Ovary (tissue), 9 donors: ENCODE results near the gene CRYBG2. TPM values are rescaled to one million over a fixed set of nuclear protein-coding genes. Genes with fewer than 3 reads are reported as not detected.
"Not testable (repeated sequence)": the region's sequence is repeated elsewhere in the genome, so short reads cannot be mapped to it uniquely, and the experiment has no call there.

Experiments used
- DNase-seq, 5 donors: peaks; one replicate each; pipeline ENCODE4 v3.0.0-alpha.2; 2019 to 2020
- H3K27ac ChIP-seq, 2 donors: fragments of 200-600 bp; one replicate each; pipeline versions ENCODE4 v1.5.1 to v1.8.0; 2019 to 2022
- H3K27me3 ChIP-seq: fragments of 200-600 bp; one replicate; pipeline ENCODE4 v1.8.0; 2022
- H3K36me3 ChIP-seq: fragments of 200-600 bp; sonication (generic); one replicate; pipeline ENCODE4 v1.5.1; 2019
- H3K4me1 ChIP-seq: one replicate; pipeline ENCODE4 v1.8.1; 2013; ENCODE audit warnings: mild to moderate bottlenecking, moderate library complexity; ENCODE audit not compliant: insufficient read depth
- H3K4me3 ChIP-seq: fragments of 200-600 bp; sonication (generic); one replicate; pipeline ENCODE4 v1.5.1; 2017
- H3K9me3 ChIP-seq, 2 donors: fragments of 200-600 bp in 1 of 2; sonication (generic) in 1 of 2; one replicate each; pipeline versions ENCODE4 v1.5.1 to v1.8.1; 2013 to 2019; ENCODE audit warnings: mild to moderate bottlenecking in 1 of 2, moderate library complexity in 1 of 2
- EP300 ChIP-seq: sonication (generic); formaldehyde crosslinking; IDR thresholded peaks from one replicate; pipeline ENCODE4 v1.6.1; 2017; ENCODE audit warnings: antibody characterized with exemption
- POLR2A ChIP-seq: fragments of 450-650 bp; IDR thresholded peaks from one replicate; pipeline ENCODE4 v1.6.1; 2017; ENCODE audit warnings: antibody characterized with exemption, mild to moderate bottlenecking, moderate library complexity
- WGBS, 3 donors: extraction: QIAGEN DNeasy Blood & Tissue Kit in 1 of 3; methylation state at CpG; one replicate each; pipeline versions ENCODE4 v1.1.5 to v1.1.7; 2013 to 2017; 5-methylcytosine and 5-hydroxymethylcytosine counted together
- intact Hi-C, 4 donors: fragments of 100-400 bp; cut with DNase I; formaldehyde crosslinking; loops; one replicate each; pipeline versions ENCODE4 v1.11.0 to v1.15.1; 2022 to 2023
- polyA plus RNA-seq, 2 donors: library from polyadenylated mRNA; stranded (reverse); fragments of 200-250 nt in 1 of 2; fragments of 350-450 nt in 1 of 2; fragmentation: Illumina TruSeq in 1 of 2; extraction: RNeasy Lipid Tissue Mini Kit (QIAGEN cat#74804) in 1 of 2; gene quantifications; one replicate each; pipeline ENCODE4 v1.2.3, GENCODE V29; 2013 to 2014
- total RNA-seq, 7 donors: library from RNA; depleted of rRNA in 2 of 7; stranded (reverse); fragments of >200 nt in 2 of 7; fragmentation: NEBNext Ultra II Directional in 3 of 7; extraction: Animal tissue kit (Norgen Biotek cat#: 25700) in 3 of 7; gene quantifications; one replicate each; pipeline versions ENCODE4 v1.1.0 to v1.2.4, GENCODE V29; 2016 to 2023
- TF ChIP-seq, protein P1 (sequence below), 3 donors: fragments of 450-650 bp in 2 of 3; fragments of 200-600 bp in 1 of 3; IDR thresholded peaks; one replicate each; pipeline versions ENCODE4 v1.5.1 to v1.8.0; 2016 to 2022; ENCODE audit warnings: antibody characterized with exemption in 3 of 3, mild to moderate bottlenecking in 1 of 3
- donor health status: DM: no; HTN: no; CAD: no; lungs with moderate emphysema.
- donor health status: DM: no; HTN: no; CAD: no.
- donor health status: Bipolar disorder and iron deficiency.
- donor health status: DM: yes; HTN: yes; CAD: no.
- donor health status: DM: no; HTN: no; CAD: no.
- donor health status: DM: yes; HTN: yes; CAD: no.

CRYBG2 gene
- total and polyA plus RNA-seq, 9 donors = 0.11 to 2.3 (median 0.23) TPM; not detected in 6

DNA sequence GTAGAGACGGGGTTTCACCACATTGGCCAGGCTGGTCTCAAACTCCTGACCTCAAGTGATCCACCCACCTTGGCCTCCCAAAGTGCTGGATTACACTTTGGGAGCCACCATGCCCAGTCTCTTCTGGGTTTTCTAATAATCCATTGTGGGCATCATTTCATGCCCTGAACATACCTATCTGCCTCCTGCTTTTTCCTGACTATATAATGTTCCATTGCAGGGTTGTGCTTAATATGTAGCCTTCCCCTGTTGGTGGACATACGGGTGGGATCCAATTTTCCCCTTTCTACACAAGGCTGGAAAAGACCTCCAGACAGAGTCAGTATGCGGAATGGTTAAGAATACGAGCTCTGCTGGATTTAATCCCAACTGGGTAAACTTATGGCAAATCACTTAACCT is 22.1 kb upstream of the CRYBG2 start:
- no peaks in the 10 kb centered on the region for H3K36me3 ChIP-seq
- DNase-seq = no peak
- no peaks in the 10 kb centered on the region for H3K4me1 ChIP-seq
- H3K9me3 ChIP-seq = no peaks in the 10 kb centered on the region
- no peak overlapping the region for H3K27ac ChIP-seq
- intact Hi-C loops = no loop called here
- TF ChIP-seq EP300 (no peak), POLR2A (no peak)
- TF ChIP-seq, protein P1, sequence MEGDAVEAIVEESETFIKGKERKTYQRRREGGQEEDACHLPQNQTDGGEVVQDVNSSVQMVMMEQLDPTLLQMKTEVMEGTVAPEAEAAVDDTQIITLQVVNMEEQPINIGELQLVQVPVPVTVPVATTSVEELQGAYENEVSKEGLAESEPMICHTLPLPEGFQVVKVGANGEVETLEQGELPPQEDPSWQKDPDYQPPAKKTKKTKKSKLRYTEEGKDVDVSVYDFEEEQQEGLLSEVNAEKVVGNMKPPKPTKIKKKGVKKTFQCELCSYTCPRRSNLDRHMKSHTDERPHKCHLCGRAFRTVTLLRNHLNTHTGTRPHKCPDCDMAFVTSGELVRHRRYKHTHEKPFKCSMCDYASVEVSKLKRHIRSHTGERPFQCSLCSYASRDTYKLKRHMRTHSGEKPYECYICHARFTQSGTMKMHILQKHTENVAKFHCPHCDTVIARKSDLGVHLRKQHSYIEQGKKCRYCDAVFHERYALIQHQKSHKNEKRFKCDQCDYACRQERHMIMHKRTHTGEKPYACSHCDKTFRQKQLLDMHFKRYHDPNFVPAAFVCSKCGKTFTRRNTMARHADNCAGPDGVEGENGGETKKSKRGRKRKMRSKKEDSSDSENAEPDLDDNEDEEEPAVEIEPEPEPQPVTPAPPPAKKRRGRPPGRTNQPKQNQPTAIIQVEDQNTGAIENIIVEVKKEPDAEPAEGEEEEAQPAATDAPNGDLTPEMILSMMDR (IDR thresholded peaks at IDR 0.05) = no peak
- H3K27me3 ChIP-seq = no peaks in the 10 kb centered on the region
- H3K4me3 ChIP-seq = no peak overlapping the region
- 90 to 93% (median 92%) methylated on average over 4 of the region's 4 CpGs for WGBS, 3 donors

DNA sequence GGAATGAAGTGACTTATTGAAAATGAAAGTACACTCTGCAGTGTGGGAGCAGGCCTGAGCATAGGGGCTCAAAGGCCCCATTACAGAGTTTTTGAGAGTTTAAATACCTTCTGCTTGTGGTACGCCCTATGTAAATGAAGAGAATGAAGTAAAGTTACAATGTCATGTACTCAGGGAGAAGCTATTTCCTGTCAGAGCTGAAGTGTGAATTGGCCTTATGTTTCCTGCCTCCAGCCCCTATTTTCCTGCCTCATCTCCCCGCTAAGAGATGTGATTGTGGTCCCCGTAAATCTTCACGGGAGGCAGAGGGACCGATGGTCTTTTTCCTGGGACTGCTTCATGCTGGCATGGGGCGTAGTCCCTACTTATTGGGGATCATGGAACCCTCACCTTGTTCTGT is 21.2 kb upstream of the CRYBG2 start:
- intact Hi-C loops = no loop called here
- Histone ChIP-seq H3K27ac (no peak overlapping the region), H3K4me3 (no peak overlapping the region), H3K4me1 (no peaks in the 10 kb centered on the region), H3K27me3 (no peaks in the 10 kb centered on the region), H3K9me3 (peaks cover 0 to 4% of the 10 kb centered on the region in 2 donors), H3K36me3 (no peaks in the 10 kb centered on the region)
- TF ChIP-seq POLR2A (no peak), EP300 (no peak)
- TF ChIP-seq, protein P1 (IDR thresholded peaks at IDR 0.05) = no peak
- whole genome bisulfite sequencing, 3 donors = 58 to 69% (median 67%) methylated on average over 6 of the region's 6 CpGs
- no peak for DNase-seq

DNA sequence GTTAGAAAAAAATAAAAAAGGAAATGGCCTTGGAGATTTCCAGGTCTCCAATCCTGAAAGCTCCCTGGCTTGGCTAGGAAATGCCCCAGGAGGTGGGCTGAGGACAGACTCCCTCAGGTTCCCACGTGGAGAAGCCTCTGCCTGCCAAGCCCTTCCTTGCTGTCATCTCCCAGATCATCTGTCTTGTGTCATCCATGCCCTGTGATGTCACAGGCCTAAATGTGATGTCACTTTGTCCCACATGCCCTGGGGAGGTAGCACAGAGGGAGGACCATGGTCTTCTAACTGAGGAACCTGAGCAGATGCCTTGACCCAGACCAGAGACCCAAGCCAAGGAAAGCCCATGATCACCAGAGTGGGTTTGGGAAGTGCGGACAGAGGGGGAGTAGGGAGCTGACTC is 20.4 kb upstream of the CRYBG2 start:
- H3K9me3 ChIP-seq, H3K27me3 ChIP-seq, H3K27ac ChIP-seq, H3K4me3 ChIP-seq, H3K36me3 ChIP-seq, H3K4me1 ChIP-seq, DNase-seq, intact Hi-C loops: not testable (repeated sequence)
- 42 to 45% (median 44%) methylated on average over 2 of the region's 2 CpGs for WGBS, 3 donors

DNA sequence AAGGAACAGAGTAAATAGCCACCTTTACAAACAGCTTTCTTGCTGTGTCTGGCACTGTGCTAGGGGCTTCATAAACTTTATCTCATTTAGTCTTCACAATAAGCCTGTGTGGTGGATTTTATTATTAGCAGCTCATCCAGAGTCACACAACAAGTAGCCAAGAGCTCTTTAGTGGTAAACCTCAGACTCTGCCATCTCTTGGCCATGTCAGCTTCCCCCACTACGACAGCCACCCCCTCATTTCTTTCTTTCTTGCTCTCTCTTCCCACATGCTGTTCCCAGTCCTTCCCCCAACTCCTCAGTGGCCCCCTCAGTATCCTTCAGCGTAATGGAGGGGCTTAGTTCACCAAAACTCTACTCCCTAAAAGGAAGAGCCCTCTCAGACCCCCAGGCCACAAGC is 19.9 kb upstream of the CRYBG2 start:
- no peak overlapping the region for H3K4me3 ChIP-seq
- TF ChIP-seq POLR2A = no peak
- TF ChIP-seq, protein P1 (IDR thresholded peaks at IDR 0.05) = no peak
- TF ChIP-seq EP300 = no peak
- H3K4me1 ChIP-seq = no peaks in the 10 kb centered on the region
- DNase-seq = no peak
- H3K27ac ChIP-seq = no peak overlapping the region
- peaks cover 0 to 4% of the 10 kb centered on the region in 2 donors for H3K9me3 ChIP-seq
- intact Hi-C loops = no loop called here
- H3K27me3 ChIP-seq = no peaks in the 10 kb centered on the region
- no peaks in the 10 kb centered on the region for H3K36me3 ChIP-seq
- 21 to 22% (median 21%) methylated on average over 2 of the region's 2 CpGs for WGBS, 3 donors

- no peak for DNase-seq
- TF ChIP-seq, protein P1 (IDR thresholded peaks at IDR 0.05) = no peak
- no peak for TF ChIP-seq POLR2A
- TF ChIP-seq EP300 = no peak
- intact Hi-C loops = no loop called here
- Histone ChIP-seq H3K27me3 (no peaks in the 10 kb centered on the region), H3K9me3 (peaks cover 0 to 4% of the 10 kb centered on the region in 2 donors), H3K4me1 (no peaks in the 10 kb centered on the region), H3K36me3 (no peaks in the 10 kb centered on the region), H3K27ac (no peak overlapping the region), H3K4me3 (no peak overlapping the region)
- WGBS, 3 donors = 53 to 65% (median 53%) methylated on average over 4 of the region's 4 CpGs
These were observed 19.4 kb upstream of the CRYBG2 start for GRCh38 chr1:26373281-26373680.

DNA sequence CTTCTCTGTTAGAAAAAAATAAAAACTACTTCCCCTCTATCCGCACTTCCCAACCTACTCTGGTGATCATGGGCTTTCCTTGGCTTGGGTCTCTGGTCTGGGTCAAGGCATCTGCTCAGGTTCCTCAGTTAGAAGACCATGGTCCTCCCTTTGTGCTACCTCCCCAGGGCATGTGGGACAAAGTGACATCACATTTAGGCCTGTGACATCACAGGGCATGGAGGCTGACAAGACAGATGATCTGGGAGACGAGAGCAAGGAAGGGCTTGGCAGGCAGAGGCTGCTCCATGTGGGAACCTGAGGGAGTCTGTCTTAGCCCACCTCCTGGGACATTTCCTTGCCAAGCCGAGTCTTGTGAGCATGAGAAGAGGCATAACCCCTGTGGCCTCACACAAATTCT is 18.7 kb upstream of the CRYBG2 start, which contains the start of gene ZNF683:
Gene ZNF683 (minus strand): TSS at position 140 of the 400 bp plus-strand sequence. CDS start 4,179 bp downstream, outside the sequence.
- H3K4me3 ChIP-seq, H3K27me3 ChIP-seq, H3K36me3 ChIP-seq, H3K27ac ChIP-seq, DNase-seq, H3K9me3 ChIP-seq, intact Hi-C loops, H3K4me1 ChIP-seq: not testable (repeated sequence)
- 52 to 72% (median 59%) methylated on average over 3 of the region's 3 CpGs for WGBS, 3 donors
